HG03520 (cell line): ENCODE results near the gene DUS1L.
A peak's percentile ranks its signal among the peaks of the same experiment; 100 is the strongest.

Source experiments
- ATAC-seq: cut with Tn5 transposase; IDR thresholded peaks from one replicate; pipeline ENCODE4 v1.9.1; 2021; ENCODE audit warnings: mild to moderate bottlenecking, moderate library complexity; ENCODE audit not compliant: unreplicated experiment

DUS1L gene

GRCh38 chr17:82065638-82066303, at the start of gene DUS1L:
Gene DUS1L (minus strand): TSS chr17:82065804. CDS start chr17:82065059, 745 bp downstream.
- ATAC-seq: peak; percentile 62

GRCh38 chr17:82114872-82115271, 49.3 kb upstream of the DUS1L start:
- no peak for ATAC-seq

- ATAC-seq: no peak
These were observed 48.8 kb upstream of the DUS1L start for GRCh38 chr17:82114447-82114846.

GRCh38 chr17:82113941-82114340, 48.3 kb upstream of the DUS1L start:
- ATAC-seq: no peak

- ATAC-seq: no peak
These were observed 47.8 kb upstream of the DUS1L start for GRCh38 chr17:82113422-82113821.

GRCh38 chr17:82112914-82113311, 47.3 kb upstream of the DUS1L start:
- ATAC-seq: no peak

- no peak for ATAC-seq
These were observed 46.7 kb upstream of the DUS1L start for GRCh38 chr17:82112181-82112913.

GRCh38 chr17:82110298-82110697, 44.7 kb upstream of the DUS1L start:
- no peak for ATAC-seq

- no peak for ATAC-seq
These were observed 43.4 kb upstream of the DUS1L start for GRCh38 chr17:82108961-82109475.

GRCh38 chr17:82108496-82108945, 42.9 kb upstream of the DUS1L start:
- ATAC-seq: no peak

GRCh38 chr17:82108038-82108437, 42.4 kb upstream of the DUS1L start:
- ATAC-seq: no peak

GRCh38 chr17:82107341-82107860, 41.8 kb upstream of the DUS1L start:
- ATAC-seq: no peak

- ATAC-seq: no peak
These were observed 41.2 kb upstream of the DUS1L start for GRCh38 chr17:82106688-82107305.

GRCh38 chr17:82105882-82106687, 40.5 kb upstream of the DUS1L start:
- ATAC-seq: no peak

GRCh38 chr17:82105417-82105881, 39.8 kb upstream of the DUS1L start:
- no peak for ATAC-seq

GRCh38 chr17:82104797-82105416, 39.3 kb upstream of the DUS1L start:
- no peak for ATAC-seq

GRCh38 chr17:82103553-82104451, 38.2 kb upstream of the DUS1L start:
- ATAC-seq: no peak

- no peak for ATAC-seq
These were observed 36.4 kb upstream of the DUS1L start for GRCh38 chr17:82101767-82102679.
